Measurements from ENCODE around the gene ALOX15B. TPM values are rescaled to one million over a fixed set of nuclear protein-coding genes. Genes with fewer than 3 reads are reported as not detected.

The ALOX15B gene
- total and polyA plus RNA-seq, 2 of the 13 experiments (the other 11 are each of a cell fraction or from before 2014, with no cell fraction given): not detected

- TF ChIP-seq HNRNPL (IDR thresholded peaks at IDR 0.05; ENCODE audit: low read depth, low read length) (peak; percentile 98), ZNF235 (CRISPR knock-in tag; IDR thresholded peaks at IDR 0.05; ENCODE audit: borderline replicate concordance) (no peak), ZNF747 (CRISPR knock-in tag; IDR thresholded peaks at IDR 0.05; ENCODE audit: borderline replicate concordance) (peak; percentile 70), FOXA3 (CRISPR knock-in tag; IDR thresholded peaks at IDR 0.05) (peak; percentile 27; the same call in 1 of the 2 replicates), HIC2 (CRISPR knock-in tag; IDR thresholded peaks at IDR 0.05; ENCODE audit: low read depth) (peak; percentile 87), KDM5B (CRISPR knock-in tag; IDR thresholded peaks at IDR 0.05; ENCODE audit: borderline replicate concordance) (peak; percentile 42), ZNF251 (CRISPR knock-in tag; IDR thresholded peaks at IDR 0.05) (no peak), ZNF280D (CRISPR knock-in tag; IDR thresholded peaks at IDR 0.05) (no peak), TAF1 (CRISPR knock-in tag; IDR thresholded peaks at IDR 0.05) (peak; percentile 22; the same call in 1 of the 2 replicates), HNF1B (CRISPR knock-in tag; IDR thresholded peaks at IDR 0.05) (peak; percentile 47; the same call in 1 of the 2 replicates), BCL6 (CRISPR knock-in tag; IDR thresholded peaks at IDR 0.05) (0 out of 2 replicates have a peak, but pooled peaks have one; percentile 14), ZC3H4 (CRISPR knock-in tag; IDR thresholded peaks at IDR 0.05; ENCODE audit: borderline replicate concordance) (no peak), SOX6 (IDR thresholded peaks at IDR 0.05) (no peak), SOX6 (CRISPR knock-in tag; IDR thresholded peaks at IDR 0.05) (peak; percentile 38; the same call in 1 of the 2 replicates)
- TF ChIP-seq, protein P1, sequence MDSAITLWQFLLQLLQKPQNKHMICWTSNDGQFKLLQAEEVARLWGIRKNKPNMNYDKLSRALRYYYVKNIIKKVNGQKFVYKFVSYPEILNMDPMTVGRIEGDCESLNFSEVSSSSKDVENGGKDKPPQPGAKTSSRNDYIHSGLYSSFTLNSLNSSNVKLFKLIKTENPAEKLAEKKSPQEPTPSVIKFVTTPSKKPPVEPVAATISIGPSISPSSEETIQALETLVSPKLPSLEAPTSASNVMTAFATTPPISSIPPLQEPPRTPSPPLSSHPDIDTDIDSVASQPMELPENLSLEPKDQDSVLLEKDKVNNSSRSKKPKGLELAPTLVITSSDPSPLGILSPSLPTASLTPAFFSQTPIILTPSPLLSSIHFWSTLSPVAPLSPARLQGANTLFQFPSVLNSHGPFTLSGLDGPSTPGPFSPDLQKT (CRISPR knock-in tag; IDR thresholded peaks at IDR 0.05; ENCODE audit: borderline replicate concordance): no peak
- TF ChIP-seq, protein P2, sequence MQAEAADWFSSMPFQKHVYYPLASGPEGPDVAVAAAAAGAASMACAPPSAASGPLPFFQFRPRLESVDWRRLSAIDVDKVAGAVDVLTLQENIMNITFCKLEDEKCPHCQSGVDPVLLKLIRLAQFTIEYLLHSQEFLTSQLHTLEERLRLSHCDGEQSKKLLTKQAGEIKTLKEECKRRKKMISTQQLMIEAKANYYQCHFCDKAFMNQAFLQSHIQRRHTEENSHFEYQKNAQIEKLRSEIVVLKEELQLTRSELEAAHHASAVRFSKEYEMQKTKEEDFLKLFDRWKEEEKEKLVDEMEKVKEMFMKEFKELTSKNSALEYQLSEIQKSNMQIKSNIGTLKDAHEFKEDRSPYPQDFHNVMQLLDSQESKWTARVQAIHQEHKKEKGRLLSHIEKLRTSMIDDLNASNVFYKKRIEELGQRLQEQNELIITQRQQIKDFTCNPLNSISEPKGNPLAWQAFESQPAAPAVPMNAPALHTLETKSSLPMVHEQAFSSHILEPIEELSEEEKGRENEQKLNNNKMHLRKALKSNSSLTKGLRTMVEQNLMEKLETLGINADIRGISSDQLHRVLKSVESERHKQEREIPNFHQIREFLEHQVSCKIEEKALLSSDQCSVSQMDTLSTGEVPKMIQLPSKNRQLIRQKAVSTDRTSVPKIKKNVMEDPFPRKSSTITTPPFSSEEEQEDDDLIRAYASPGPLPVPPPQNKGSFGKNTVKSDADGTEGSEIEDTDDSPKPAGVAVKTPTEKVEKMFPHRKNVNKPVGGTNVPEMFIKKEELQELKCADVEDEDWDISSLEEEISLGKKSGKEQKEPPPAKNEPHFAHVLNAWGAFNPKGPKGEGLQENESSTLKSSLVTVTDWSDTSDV (CRISPR knock-in tag; IDR thresholded peaks at IDR 0.05): peak; percentile 66; the same call in 1 of the 2 replicates
Measured at GRCh38 chr17:8079291-8080207, 40.7 kb downstream of the ALOX15B start (continued).
